SK-N-MC (cell line): ENCODE data around the gene PEA15.

Experiments used
- EZH2 ChIP-seq: fragments of 200-600 bp; sonication (generic); IDR thresholded peaks from one replicate; pipeline ENCODE4 v1.6.1; 2017; ENCODE audit warnings: antibody characterized with exemption
- FOXP2 ChIP-seq: optimal IDR thresholded peaks from 2 replicates; pipeline ENCODE3; 2011; ENCODE audit warnings: mild to moderate bottlenecking, moderate library complexity; ENCODE audit not compliant: insufficient read depth; ENCODE audit errors: extremely low read length, control extremely low read depth
- POLR2AphosphoS5 ChIP-seq: IDR thresholded peaks from 2 replicates; pipeline ENCODE4 v1.6.1; 2012; ENCODE audit warnings: mild to moderate bottlenecking, low read depth, low read length, borderline replicate concordance

DNA sequence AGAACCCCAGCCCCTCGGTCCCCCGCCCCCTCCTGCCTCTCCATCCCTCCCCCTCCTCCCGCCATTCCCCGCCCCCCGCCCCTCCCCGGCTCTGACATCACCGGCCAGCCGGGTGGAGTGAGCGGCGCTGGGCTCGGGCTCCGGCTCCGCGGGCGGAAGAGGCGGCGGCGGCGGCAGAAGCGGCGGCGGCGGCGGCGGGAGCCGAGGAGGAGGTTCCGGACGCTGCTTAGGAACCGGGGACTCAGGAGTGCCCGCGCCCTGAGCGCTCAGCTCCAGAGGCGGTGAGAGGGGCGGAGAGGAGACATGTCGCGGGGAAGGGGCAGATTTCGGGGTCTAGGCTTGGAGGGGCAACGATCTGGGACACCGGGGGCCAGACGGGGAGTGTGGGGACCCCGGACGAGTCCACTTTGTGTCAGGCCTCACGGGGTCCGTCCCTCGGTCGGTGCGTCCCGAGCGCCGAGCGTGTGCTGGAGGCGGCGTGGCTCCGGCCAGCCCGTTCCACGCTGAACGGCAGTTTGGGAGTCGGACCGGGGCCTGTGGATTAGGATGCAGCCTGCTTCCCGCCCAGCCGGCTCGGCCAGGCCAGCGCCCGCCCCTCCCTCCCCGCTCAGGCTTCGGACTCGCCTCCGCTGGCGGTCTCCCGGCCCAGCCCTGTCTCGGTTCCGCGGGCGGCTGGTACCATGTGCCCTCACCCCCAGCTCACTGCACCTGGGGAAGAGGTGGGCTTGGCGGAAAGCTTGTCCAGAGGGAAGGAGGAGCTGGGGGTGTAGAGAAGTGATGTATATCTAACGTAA lies at the start of gene PEA15:
- TF ChIP-seq FOXP2, result no peak
- TF ChIP-seq EZH2, result no peak
- no peak for TF ChIP-seq POLR2AphosphoS5
